GM21529 (cell line): ENCODE measurements around the gene AGPAT4.
"Not testable (repeated sequence)": the region's sequence is repeated elsewhere in the genome, so short reads cannot be mapped to it uniquely, and the experiment has no call there.

Experiments
- ATAC-seq: cut with Tn5 transposase; IDR thresholded peaks from one replicate; pipeline ENCODE4 v1.9.1; 2021; ENCODE audit not compliant: unreplicated experiment

The AGPAT4 gene

GRCh38 chr6:161273752-161274487, at the start of gene AGPAT4:
Gene AGPAT4, minus strand, starts transcription at chr6:161274061. Its CDS starts 41,848 bp downstream, at chr6:161232213.
- ATAC-seq, result peak; percentile 99

- ATAC-seq, result no peak
Observed at GRCh38 chr6:161319231-161319630, 45.4 kb upstream of the AGPAT4 start.

GRCh38 chr6:161318456-161318855, 44.6 kb upstream of the AGPAT4 start:
- ATAC-seq, result no peak

GRCh38 chr6:161316531-161316930, 42.7 kb upstream of the AGPAT4 start:
- ATAC-seq, result no peak

GRCh38 chr6:161315246-161315917, 41.5 kb upstream of the AGPAT4 start:
- ATAC-seq, result not testable (repeated sequence)

GRCh38 chr6:161314541-161315245, 40.8 kb upstream of the AGPAT4 start:
- not testable (repeated sequence) for ATAC-seq

- ATAC-seq, result no peak
Observed at GRCh38 chr6:161313940-161314509, 40.2 kb upstream of the AGPAT4 start.

GRCh38 chr6:161313475-161313874, 39.6 kb upstream of the AGPAT4 start:
- not testable (repeated sequence) for ATAC-seq

- not testable (repeated sequence) for ATAC-seq
Observed at GRCh38 chr6:161309774-161310173, 35.9 kb upstream of the AGPAT4 start.

- no peak for ATAC-seq
Observed at GRCh38 chr6:161308075-161308655, 34.3 kb upstream of the AGPAT4 start.

- no peak for ATAC-seq
Observed at GRCh38 chr6:161305860-161306259, 32.0 kb upstream of the AGPAT4 start.

- ATAC-seq, result no peak
Observed at GRCh38 chr6:161303628-161304340, 29.9 kb upstream of the AGPAT4 start.

- no peak for ATAC-seq
Observed at GRCh38 chr6:161302949-161303348, 29.1 kb upstream of the AGPAT4 start.

GRCh38 chr6:161301338-161301737, 27.5 kb upstream of the AGPAT4 start:
- no peak for ATAC-seq

- ATAC-seq, result no peak
Observed at GRCh38 chr6:161300823-161301222, 27.0 kb upstream of the AGPAT4 start.

GRCh38 chr6:161299726-161300125, 25.9 kb upstream of the AGPAT4 start:
- no peak for ATAC-seq

- ATAC-seq, result no peak
Observed at GRCh38 chr6:161295784-161296183, 21.9 kb upstream of the AGPAT4 start.

GRCh38 chr6:161292650-161293281, 18.9 kb upstream of the AGPAT4 start:
- ATAC-seq, result no peak

- no peak for ATAC-seq
Observed at GRCh38 chr6:161292145-161292544, 18.3 kb upstream of the AGPAT4 start.

- ATAC-seq, result no peak
Observed at GRCh38 chr6:161290751-161291150, 16.9 kb upstream of the AGPAT4 start.
